Adrenal gland (tissue), 12 donors: ENCODE results near the gene UGT1A9. TPM values are rescaled to one million over a fixed set of nuclear protein-coding genes. Genes with fewer than 3 reads are reported as not detected.

Experiments
- DNase-seq, 7 donors: peaks; one replicate each; pipeline ENCODE4 v3.0.0-alpha.2; 2019 to 2020
- H3K27ac ChIP-seq, 5 donors: fragments of 200-600 bp; sonication (generic) in 4 of 5; 1 replicate in 3 of 5; 2 replicates in 2 of 5; pipeline versions ENCODE4 v1.5.1 to v1.8.0; 2016 to 2020; ENCODE audit warnings: mild to moderate bottlenecking in 1 of 5
- H3K27me3 ChIP-seq: fragments of 200-600 bp; 2 replicates; pipeline ENCODE4 v1.8.0; 2021
- H3K36me3 ChIP-seq, 2 donors: fragments of 200-600 bp; replicated peaks in 1 of 2; 1 replicate in 1 of 2; 2 replicates in 1 of 2; pipeline versions ENCODE4 v1.5.1 to v1.8.0; 2018 to 2022
- H3K4me1 ChIP-seq, 2 donors: fragments of 200-600 bp; replicated peaks in 1 of 2; 1 replicate in 1 of 2; 2 replicates in 1 of 2; pipeline versions ENCODE4 v1.5.1 to v1.8.0; 2018 to 2021
- H3K4me3 ChIP-seq, 4 donors: fragments of 200-600 bp; sonication (generic) in 3 of 4; one replicate each; pipeline ENCODE4 v1.5.1; 2016 to 2018
- H3K9me3 ChIP-seq, 3 donors: fragments of 200-600 bp; sonication (generic) in 1 of 3; replicated peaks in 1 of 3; 1 replicate in 2 of 3; 2 replicates in 1 of 3; pipeline versions ENCODE4 v1.5.1 to v1.8.0; 2016 to 2021
- CTCF ChIP-seq, 6 experiments: fragments of 450-650 bp in 4 of 6; fragments of 200-600 bp in 2 of 6; sonication (generic) in 1 of 6; IDR thresholded peaks; 1 replicate in 5 of 6; 2 replicates in 1 of 6; pipeline versions ENCODE4 v1.5.1 to v1.8.0; 2016 to 2021; ENCODE audit warnings: antibody characterized with exemption in 6 of 6, mild to moderate bottlenecking in 2 of 6, moderate library complexity in 1 of 6
- POLR2A ChIP-seq, 2 donors: fragments of 450-650 bp; IDR thresholded peaks; one replicate each; pipeline ENCODE4 v1.6.1; 2017; ENCODE audit warnings: antibody characterized with exemption in 2 of 2, mild to moderate bottlenecking in 2 of 2, moderate library complexity in 1 of 2
- WGBS, 4 donors: extraction: QIAGEN DNeasy Blood & Tissue Kit in 2 of 4; methylation state at CpG; one replicate each; pipeline versions ENCODE4 v1.1.5 to v1.1.7; 2013 to 2017; 5-methylcytosine and 5-hydroxymethylcytosine counted together
- intact Hi-C, 2 donors: fragments of 100-400 bp; cut with DNase I; formaldehyde crosslinking; loops; one replicate each; pipeline versions ENCODE4 v1.14.1 to v1.15.0; 2022 to 2023
- polyA plus RNA-seq, 3 donors: library from polyadenylated mRNA; stranded (reverse); fragments of 200-250 nt in 2 of 3; fragments of 350-450 nt in 1 of 3; fragmentation: Illumina TruSeq in 1 of 3; extraction: RNeasy Lipid Tissue Mini Kit (QIAGEN cat#74804) in 1 of 3; gene quantifications; one replicate each; pipeline ENCODE4 v1.2.3, GENCODE V29; 2013 to 2014
- total RNA-seq, 9 donors: library from RNA; depleted of rRNA in 4 of 9; stranded (reverse); fragments of >200 nt in 4 of 9; fragments of 120-200 nt in 1 of 9; fragmentation: NEBNext Ultra II Directional in 1 of 9; extraction: Animal tissue kit (Norgen Biotek cat#: 25700) in 1 of 9; gene quantifications; one replicate each; pipeline versions ENCODE4 v1.1.0 to v1.2.4, GENCODE V29; 2013 to 2023
- donor health status: healthy with polysubstance abuse.
- donor health status: Bipolar disorder and iron deficiency.
- donor health status: DM: yes; HTN: yes; CAD: no.
- donor health status: DM: no; HTN: no; CAD: no.
- donor health status: DM: no; HTN: no; CAD: no.
- donor health status: DM: yes; HTN: yes; CAD: no.

The UGT1A9 gene
- total and polyA plus RNA-seq, 12 donors = not detected

- 61 to 79% (median 70%) methylated on average over 2 to 3 of the region's 3 CpGs for WGBS, 4 donors
- no peaks in the 10 kb centered on the region for H3K36me3 ChIP-seq
- intact Hi-C loops = no loop called here
These were observed 130.6 kb downstream of the UGT1A9 start for GRCh38 chr2:233802132-233802815.

GRCh38 chr2:233803292-233803911, 131.7 kb downstream of the UGT1A9 start:
- Histone ChIP-seq H3K27ac (no peak overlapping the region), H3K9me3 (no peaks in the 10 kb centered on the region), H3K4me1 (no peaks in the 10 kb centered on the region), H3K27me3 (peaks cover 4% of the 10 kb centered on the region), H3K4me3 (no peak overlapping the region), H3K36me3 (no peaks in the 10 kb centered on the region)
- TF ChIP-seq CTCF (IDR thresholded peaks at IDR 0.05) = no peak
- TF ChIP-seq POLR2A (IDR thresholded peaks at IDR 0.05) = no peak
- peak in 2 of 7 donors; percentile 4 to 24 for DNase-seq
- 58 to 91% (median 70%) methylated on average over 1 to 2 of the region's 2 CpGs for WGBS, 4 donors
- intact Hi-C loops = no loop called here

More at GRCh38 chr2:233802132-233802815, 130.6 kb downstream of the UGT1A9 start:
- peak in 2 of 7 donors; percentile 2 to 17 for DNase-seq
- Histone ChIP-seq H3K4me1 (no peaks in the 10 kb centered on the region), H3K9me3 (no peaks in the 10 kb centered on the region), H3K4me3 (no peak overlapping the region), H3K27me3 (peaks cover 4% of the 10 kb centered on the region), H3K27ac (no peak overlapping the region)
- TF ChIP-seq POLR2A (IDR thresholded peaks at IDR 0.05) (no peak), CTCF (IDR thresholded peaks at IDR 0.05) (no peak)

GRCh38 chr2:233803994-233804393, 132.3 kb downstream of the UGT1A9 start:
- Histone ChIP-seq H3K27ac (no peak overlapping the region), H3K4me3 (no peak overlapping the region), H3K27me3 (peaks cover 4% of the 10 kb centered on the region), H3K4me1 (no peaks in the 10 kb centered on the region), H3K36me3 (no peaks in the 10 kb centered on the region), H3K9me3 (no peaks in the 10 kb centered on the region)
- 63 to 67% (median 65%) methylated on average over 5 to 8 of the region's 8 CpGs for WGBS, 4 donors
- intact Hi-C loops = no loop called here
- DNase-seq = peak in 1 of 7 donors; percentile 21
- TF ChIP-seq CTCF (IDR thresholded peaks at IDR 0.05) (no peak), POLR2A (IDR thresholded peaks at IDR 0.05) (no peak)

GRCh38 chr2:233807215-233807865, 135.6 kb downstream of the UGT1A9 start:
- Histone ChIP-seq H3K27me3 (peaks cover 4% of the 10 kb centered on the region), H3K27ac (no peak overlapping the region), H3K4me3 (no peak overlapping the region), H3K4me1 (no peaks in the 10 kb centered on the region), H3K36me3 (no peaks in the 10 kb centered on the region), H3K9me3 (no peaks in the 10 kb centered on the region)
- WGBS, 4 donors = 59 to 76% (median 74%) methylated on average over 7 to 12 of the region's 12 CpGs
- intact Hi-C loops = no loop called here
- peak in 3 of 7 donors; percentile 5 to 18 (median 5) for DNase-seq
- TF ChIP-seq CTCF (IDR thresholded peaks at IDR 0.05) (no peak), POLR2A (IDR thresholded peaks at IDR 0.05) (no peak)
